Measurements from ENCODE around the gene TARS2.

TARS2 gene

GRCh38 chr1:150535511-150536287 is 48.5 kb downstream of the TARS2 start:
- TF ChIP-seq CTCF (IDR thresholded peaks at IDR 0.05; ENCODE audit: insufficient read depth, low read length, missing control alignments), result no peak
- ChIA-PET POLR2A (interaction anchor here (0.6 to 1.2 kb wide), 2 partner anchors 28 to 294 kb away, joined by 3 read pairs; partner anchors contain the start of gene ECM1), CTCF (interaction anchor here (1.1 to 12.9 kb wide), 7 partner anchors 8 to 72 kb away, joined by 3 to 160 read pairs (median 19); partner anchors contain the start of genes ADAMTSL4, ECM1 and FALEC)
- no peak for DNase-seq (ENCODE audit: low read depth, low spot score)
- no peak overlapping the region for H3K4me3 ChIP-seq (ENCODE audit: low read depth, low read length)

GRCh38 chr1:150536836-150537731 is 49.9 kb downstream of the TARS2 start:
- no peak overlapping the region for H3K4me3 ChIP-seq (ENCODE audit: low read depth, low read length)
- ChIA-PET POLR2A (interaction anchor here (0.8 to 1.4 kb wide), 5 partner anchors 14 to 29 kb away, joined by 3 read pairs; partner anchors contain the start of genes ECM1 and FALEC), CTCF (interaction anchor here (0.9 to 12.9 kb wide), 7 partner anchors 9 to 282 kb away, joined by 3 to 160 read pairs (median 19); partner anchors contain the start of genes ADAMTSL4, ECM1 and FALEC)
- TF ChIP-seq CTCF (IDR thresholded peaks at IDR 0.05; ENCODE audit: insufficient read depth, low read length, missing control alignments), result no peak
- no peak for DNase-seq (ENCODE audit: low read depth, low spot score)

GRCh38 chr1:150537732-150538684 is 50.8 kb downstream of the TARS2 start:
- no peak overlapping the region for H3K4me3 ChIP-seq (ENCODE audit: low read depth, low read length)
- no peak for DNase-seq (ENCODE audit: low read depth, low spot score)
- ChIA-PET CTCF (interaction anchor here (0.8 to 12.9 kb wide), 6 partner anchors 10 to 283 kb away, joined by 3 to 160 read pairs (median 34); partner anchors contain the start of genes ADAMTSL4 and FALEC), POLR2A (interaction anchor here (1.0 to 1.4 kb wide), 3 partner anchors 13 to 24 kb away, joined by 3 read pairs; partner anchors contain the start of gene FALEC)
- no peak for TF ChIP-seq CTCF (IDR thresholded peaks at IDR 0.05; ENCODE audit: insufficient read depth, low read length, missing control alignments)

GRCh38 chr1:150543500-150544143 is 56.4 kb downstream of the TARS2 start:
- ChIA-PET POLR2A (no interaction called here), CTCF (interaction anchor here (0.9 to 13.4 kb wide), 4 partner anchors 9 to 289 kb away, joined by 3 to 133 read pairs (median 12); no protein-coding TSS in a partner anchor)
- no peak for DNase-seq (ENCODE audit: low read depth, low spot score)
- TF ChIP-seq CTCF (IDR thresholded peaks at IDR 0.05; ENCODE audit: insufficient read depth, low read length, missing control alignments), result no peak
- no peak overlapping the region for H3K4me3 ChIP-seq (ENCODE audit: low read depth, low read length)

- ChIA-PET POLR2A (interaction anchor here (1.1 kb wide), 1 partner anchor 16 kb away, joined by 4 read pairs; no protein-coding TSS in a partner anchor), CTCF (interaction anchor here (0.9 to 13.4 kb wide), 4 partner anchors 9 to 289 kb away, joined by 3 to 133 read pairs (median 12); no protein-coding TSS in a partner anchor)
- no peak overlapping the region for H3K4me3 ChIP-seq (ENCODE audit: low read depth, low read length)
- no peak for DNase-seq (ENCODE audit: low read depth, low spot score)
- TF ChIP-seq CTCF (IDR thresholded peaks at IDR 0.05; ENCODE audit: insufficient read depth, low read length, missing control alignments), result no peak
These were observed 57.0 kb downstream of the TARS2 start for GRCh38 chr1:150544204-150544603.
